Tibial artery (tissue), 4 donors: Measurements from ENCODE around the gene RAD51B.

Experiments
- DNase-seq, 2 donors: peaks; one replicate each; pipeline ENCODE4 v3.0.0-alpha.2; 2019
- H3K27ac ChIP-seq, 2 donors: fragments of 200-600 bp; sonication (generic) in 1 of 2; 1 replicate in 1 of 2; 2 replicates in 1 of 2; pipeline ENCODE4 v1.5.1; 2018 to 2019; ENCODE audit warnings: mild to moderate bottlenecking in 1 of 2
- H3K27me3 ChIP-seq, 2 donors: fragments of 200-600 bp; sonication (generic) in 1 of 2; one replicate each; pipeline versions ENCODE4 v1.5.1 to v1.6.0; 2016 to 2019
- H3K36me3 ChIP-seq, 3 donors: fragments of 200-600 bp; sonication (generic) in 2 of 3; one replicate each; pipeline ENCODE4 v1.5.1; 2016 to 2019; ENCODE audit warnings: mild to moderate bottlenecking in 2 of 3
- H3K4me1 ChIP-seq, 4 donors: fragments of 200-600 bp; sonication (generic) in 2 of 4; 1 replicate in 3 of 4; 2 replicates in 1 of 4; pipeline ENCODE4 v1.5.1; 2016 to 2019
- H3K4me3 ChIP-seq, 2 donors: fragments of 200-600 bp; sonication (generic) in 1 of 2; 1 replicate in 1 of 2; 2 replicates in 1 of 2; pipeline ENCODE4 v1.5.1; 2018 to 2019; ENCODE audit warnings: mild to moderate bottlenecking in 2 of 2
- H3K9me3 ChIP-seq, 3 donors: fragments of 200-600 bp; sonication (generic) in 1 of 3; one replicate each; pipeline ENCODE4 v1.5.1; 2016 to 2019
- CTCF ChIP-seq, 2 experiments: fragments of 200-600 bp in 1 of 2; fragments of 450-650 bp in 1 of 2; IDR thresholded peaks; one replicate each; pipeline ENCODE4 v1.5.1; 2017 to 2019; ENCODE audit warnings: antibody characterized with exemption in 2 of 2, mild to moderate bottlenecking in 1 of 2, moderate library complexity in 1 of 2
- intact Hi-C: fragments of 100-400 bp; cut with DNase I; formaldehyde crosslinking; loops from one replicate; pipeline ENCODE4 v1.15.0; 2023; ENCODE audit warnings: low total_unique reads

Gene RAD51B

GRCh38 chr14:68583548-68584280 lies 764.1 kb downstream of the RAD51B start:
- intact Hi-C loops, result no loop called here
- no peaks in the 10 kb centered on the region for H3K36me3 ChIP-seq
- no peak overlapping the region for H3K27ac ChIP-seq
- TF ChIP-seq CTCF (IDR thresholded peaks at IDR 0.05), result no peak
- no peaks in the 10 kb centered on the region for H3K9me3 ChIP-seq
- H3K27me3 ChIP-seq, result no peaks in the 10 kb centered on the region
- H3K4me3 ChIP-seq, result no peak overlapping the region
- peak in 1 of 2 donors; percentile 65 for DNase-seq
- H3K4me1 ChIP-seq, result peaks cover 0 to 22% (median 5%) of the 10 kb centered on the region in 4 donors

- intact Hi-C loops, result no loop called here
- peaks cover 0 to 31% (median 12%) of the 10 kb centered on the region in 4 donors for H3K4me1 ChIP-seq
- H3K27ac ChIP-seq, result no peak overlapping the region
- no peaks in the 10 kb centered on the region for H3K36me3 ChIP-seq
- no peak for TF ChIP-seq CTCF (IDR thresholded peaks at IDR 0.05)
- no peak for DNase-seq
- H3K27me3 ChIP-seq, result no peaks in the 10 kb centered on the region
- no peak overlapping the region for H3K4me3 ChIP-seq
- H3K9me3 ChIP-seq, result no peaks in the 10 kb centered on the region
These were observed 765.2 kb downstream of the RAD51B start for GRCh38 chr14:68584786-68585185.

- intact Hi-C loops, result no loop called here
These were observed 766.1 kb downstream of the RAD51B start for GRCh38 chr14:68585690-68586089.

GRCh38 chr14:68586896-68587751 lies 767.5 kb downstream of the RAD51B start:
- peaks cover 0 to 41% (median 17%) of the 10 kb centered on the region in 4 donors for H3K4me1 ChIP-seq
- DNase-seq, result no peak
- no peak overlapping the region for H3K27ac ChIP-seq
- intact Hi-C loops, result no loop called here
- H3K4me3 ChIP-seq, result no peak overlapping the region
- H3K9me3 ChIP-seq, result no peaks in the 10 kb centered on the region
- TF ChIP-seq CTCF (IDR thresholded peaks at IDR 0.05), result no peak
- H3K27me3 ChIP-seq, result no peaks in the 10 kb centered on the region
- H3K36me3 ChIP-seq, result no peaks in the 10 kb centered on the region

More at GRCh38 chr14:68585690-68586089, 766.1 kb downstream of the RAD51B start:
- peak overlapping the region in 1 of 2 donors; percentile 3 for H3K27ac ChIP-seq
- no peaks in the 10 kb centered on the region for H3K36me3 ChIP-seq
- no peak for TF ChIP-seq CTCF (IDR thresholded peaks at IDR 0.05)
- peaks cover 0 to 40% (median 17%) of the 10 kb centered on the region in 4 donors for H3K4me1 ChIP-seq
- DNase-seq, result no peak
- H3K27me3 ChIP-seq, result no peaks in the 10 kb centered on the region
- no peak overlapping the region for H3K4me3 ChIP-seq
- no peaks in the 10 kb centered on the region for H3K9me3 ChIP-seq

GRCh38 chr14:68587931-68588330 lies 768.4 kb downstream of the RAD51B start:
- TF ChIP-seq CTCF (IDR thresholded peaks at IDR 0.05), result no peak
- Histone ChIP-seq H3K9me3 (no peaks in the 10 kb centered on the region), H3K4me1 (peaks cover 0 to 41% (median 17%) of the 10 kb centered on the region in 4 donors), H3K4me3 (no peak overlapping the region), H3K36me3 (no peaks in the 10 kb centered on the region), H3K27ac (no peak overlapping the region), H3K27me3 (no peaks in the 10 kb centered on the region)
- intact Hi-C loops, result no loop called here
- no peak for DNase-seq
